IPS-15b (cell line): ENCODE results near the gene MCU.

ENCODE experiments used
- H3K27me3 ChIP-seq: one replicate; pipeline ENCODE4 v1.6.1; 2013; ENCODE audit warnings: low read length; ENCODE audit not compliant: control insufficient read depth, insufficient read depth
- H3K36me3 ChIP-seq: one replicate; pipeline ENCODE4 v1.6.1; 2013; ENCODE audit warnings: low read length; ENCODE audit not compliant: control insufficient read depth, insufficient read depth
- H3K4me1 ChIP-seq: one replicate; pipeline ENCODE4 v1.6.1; 2013; ENCODE audit warnings: mild to moderate bottlenecking, low read length; ENCODE audit not compliant: control insufficient read depth, insufficient read depth
- H3K4me3 ChIP-seq: one replicate; pipeline ENCODE4 v1.5.1; 2013; ENCODE audit warnings: low read depth, low read length
- H3K9ac ChIP-seq: one replicate; pipeline ENCODE4 v1.6.1; 2013; ENCODE audit warnings: low read depth, mild to moderate bottlenecking, low read length
- H3K9me3 ChIP-seq: one replicate; pipeline ENCODE4 v1.6.1; 2013; ENCODE audit warnings: mild to moderate bottlenecking, low read length; ENCODE audit not compliant: control insufficient read depth, insufficient read depth

MCU gene

GRCh38 chr10:72831696-72832409 lies 139.9 kb downstream of the MCU start:
- Histone ChIP-seq H3K4me1 (peaks cover 21% of the 10 kb centered on the region), H3K4me3 (no peak overlapping the region), H3K27me3 (no peaks in the 10 kb centered on the region), H3K9me3 (no peaks in the 10 kb centered on the region), H3K36me3 (no peaks in the 10 kb centered on the region), H3K9ac (no peak overlapping the region)

DNA sequence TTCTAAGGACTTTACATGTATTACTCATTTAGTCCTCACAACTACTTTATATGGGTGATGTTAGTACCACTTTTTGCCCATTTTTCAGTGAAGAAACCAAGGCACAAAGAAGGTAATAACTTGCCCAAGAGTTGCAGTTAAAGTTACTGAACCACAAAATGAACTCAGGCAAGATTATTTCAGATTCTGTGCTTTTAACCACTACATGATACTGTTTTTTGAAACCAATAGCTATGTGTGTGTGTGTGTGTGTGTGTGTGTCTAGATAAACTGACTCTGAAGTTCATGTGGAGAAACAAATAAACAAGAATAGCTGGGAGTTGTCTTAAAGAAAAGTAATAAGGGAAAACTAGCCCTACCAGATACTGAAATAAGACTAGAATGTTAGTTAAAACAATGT lies 140.8 kb downstream of the MCU start:
- no peaks in the 10 kb centered on the region for H3K9me3 ChIP-seq
- H3K4me1 ChIP-seq = peaks cover 15% of the 10 kb centered on the region
- no peaks in the 10 kb centered on the region for H3K27me3 ChIP-seq
- no peak overlapping the region for H3K4me3 ChIP-seq
- H3K9ac ChIP-seq = no peak overlapping the region
- no peaks in the 10 kb centered on the region for H3K36me3 ChIP-seq

DNA sequence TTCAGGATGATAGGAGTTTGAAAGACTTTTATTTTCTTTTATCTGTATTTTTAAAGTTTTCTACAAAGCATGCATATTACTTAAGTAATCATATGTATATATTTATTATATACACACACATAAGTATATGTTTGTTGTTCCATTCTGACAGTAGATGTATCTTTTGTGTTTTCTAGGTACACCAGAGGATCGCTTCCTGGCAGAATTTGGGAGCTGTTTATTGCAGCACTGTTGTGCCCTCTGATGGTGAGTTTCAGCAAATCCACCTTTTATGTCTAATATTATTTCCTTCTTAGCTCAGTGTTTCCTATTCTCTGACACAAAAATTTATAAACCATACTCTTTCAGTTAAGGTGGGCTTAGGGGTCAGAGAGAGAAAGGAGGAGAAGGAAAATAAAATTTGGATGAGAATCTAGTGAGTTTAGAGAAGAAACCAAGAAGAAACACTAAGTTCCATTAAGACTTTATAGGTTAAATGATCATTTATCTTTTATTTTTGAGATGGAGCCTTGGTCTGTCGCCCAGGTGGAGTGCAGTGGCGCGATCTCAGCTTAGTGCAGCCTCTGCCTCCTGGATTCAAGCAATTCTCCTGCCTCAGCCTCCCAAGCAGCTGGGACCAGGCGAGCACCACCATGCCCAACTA lies 142.4 kb downstream of the MCU start:
- Histone ChIP-seq H3K9ac (no peak overlapping the region), H3K4me3 (no peak overlapping the region), H3K9me3 (no peaks in the 10 kb centered on the region), H3K27me3 (no peaks in the 10 kb centered on the region), H3K36me3 (no peaks in the 10 kb centered on the region), H3K4me1 (peaks cover 5% of the 10 kb centered on the region)

DNA sequence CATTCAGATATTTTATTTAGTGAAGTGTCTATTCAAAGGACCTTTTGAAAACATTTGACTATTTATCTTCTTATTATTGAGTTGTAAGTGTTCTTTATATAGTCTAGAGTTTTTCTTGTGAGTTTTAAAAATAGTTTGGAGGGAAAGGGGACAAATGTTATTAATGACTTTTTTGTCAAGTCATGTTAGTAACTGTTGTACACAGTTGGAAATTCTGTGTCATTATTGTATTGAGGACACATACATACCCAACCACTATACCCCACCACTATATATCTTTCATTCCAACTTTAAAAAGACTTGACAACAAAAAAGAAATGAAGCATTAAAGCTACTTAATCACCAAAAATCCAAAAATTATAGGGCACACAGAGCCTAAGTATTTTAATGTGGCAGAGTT lies 148.4 kb downstream of the MCU start:
- H3K9ac ChIP-seq = no peak overlapping the region
- H3K9me3 ChIP-seq = no peaks in the 10 kb centered on the region
- H3K36me3 ChIP-seq = no peaks in the 10 kb centered on the region
- H3K27me3 ChIP-seq = no peaks in the 10 kb centered on the region
- H3K4me1 ChIP-seq = no peaks in the 10 kb centered on the region
- no peak overlapping the region for H3K4me3 ChIP-seq

GRCh38 chr10:72841487-72841886 lies 149.5 kb downstream of the MCU start:
- no peak overlapping the region for H3K9ac ChIP-seq
- no peak overlapping the region for H3K4me3 ChIP-seq
- H3K9me3 ChIP-seq = no peaks in the 10 kb centered on the region
- H3K4me1 ChIP-seq = no peaks in the 10 kb centered on the region
- H3K36me3 ChIP-seq = no peaks in the 10 kb centered on the region
- H3K27me3 ChIP-seq = no peaks in the 10 kb centered on the region

DNA sequence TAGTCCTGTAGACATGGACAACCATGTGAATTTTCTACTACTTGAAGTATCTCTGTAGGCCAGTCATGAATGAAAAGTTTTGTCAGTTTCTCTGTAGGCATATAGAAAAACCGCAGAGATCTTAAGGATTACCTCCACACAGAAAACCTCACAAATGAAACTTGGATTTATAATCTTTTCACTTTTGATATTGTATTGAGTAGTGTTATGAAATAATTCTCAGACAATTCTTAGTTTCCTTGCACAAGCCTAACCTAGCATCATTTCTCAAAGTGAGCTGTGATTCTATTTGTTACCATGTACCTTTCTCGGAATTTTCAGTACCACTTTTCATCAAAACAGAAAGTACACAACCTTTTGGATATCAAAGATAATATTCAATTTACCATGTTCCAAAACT lies 150.2 kb downstream of the MCU start:
- Histone ChIP-seq H3K9ac (no peak overlapping the region), H3K27me3 (no peaks in the 10 kb centered on the region), H3K9me3 (no peaks in the 10 kb centered on the region), H3K4me3 (no peak overlapping the region), H3K4me1 (no peaks in the 10 kb centered on the region), H3K36me3 (no peaks in the 10 kb centered on the region)

- Histone ChIP-seq H3K9me3 (peaks cover 3% of the 10 kb centered on the region), H3K4me1 (no peaks in the 10 kb centered on the region), H3K36me3 (no peaks in the 10 kb centered on the region), H3K9ac (no peak overlapping the region), H3K27me3 (no peaks in the 10 kb centered on the region), H3K4me3 (no peak overlapping the region)
Measured at GRCh38 chr10:72846238-72846637, 154.3 kb downstream of the MCU start.

DNA sequence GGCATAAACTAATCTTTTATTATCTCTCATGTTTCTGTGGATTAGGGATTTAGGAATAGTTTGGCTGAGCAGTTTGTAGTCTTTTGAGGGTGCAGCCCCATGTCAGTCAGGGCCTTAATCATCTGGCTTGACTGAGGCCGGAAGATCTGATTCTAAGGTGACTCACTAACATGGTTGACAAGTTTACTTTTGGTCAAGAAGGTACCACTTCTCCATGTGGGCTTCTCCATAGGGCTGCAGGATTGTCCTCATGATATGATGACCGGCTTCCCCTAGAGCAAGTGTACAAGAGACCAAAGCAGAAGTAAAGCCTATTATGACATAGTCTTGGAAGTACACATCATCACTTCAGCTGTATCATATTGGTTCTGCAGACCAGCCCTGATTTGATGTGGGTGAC lies 155.7 kb downstream of the MCU start:
- no peaks in the 10 kb centered on the region for H3K36me3 ChIP-seq
- H3K4me1 ChIP-seq = no peaks in the 10 kb centered on the region
- no peak overlapping the region for H3K9ac ChIP-seq
- no peak overlapping the region for H3K4me3 ChIP-seq
- peaks cover 3% of the 10 kb centered on the region for H3K9me3 ChIP-seq
- no peaks in the 10 kb centered on the region for H3K27me3 ChIP-seq

DNA sequence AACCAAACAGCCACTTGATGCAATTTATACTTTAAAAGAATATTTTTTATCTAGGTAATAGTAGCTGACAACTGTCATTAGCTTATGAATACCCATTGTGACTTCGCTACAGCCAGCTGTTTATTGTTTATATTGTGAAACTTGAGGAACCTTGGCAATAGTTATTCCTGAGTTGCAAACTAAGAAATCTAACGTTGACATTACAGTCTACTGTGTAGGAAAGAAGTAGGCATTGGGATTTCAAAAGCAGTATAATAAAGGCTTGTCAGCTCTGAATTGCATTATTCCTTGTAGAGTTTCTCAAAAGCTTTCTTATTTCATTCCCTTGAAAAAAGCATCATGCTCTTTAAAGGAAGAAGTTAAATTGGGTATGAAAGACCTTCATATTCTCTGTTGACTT lies 158.9 kb downstream of the MCU start:
- Histone ChIP-seq H3K9me3 (peaks cover 3% of the 10 kb centered on the region), H3K4me1 (no peaks in the 10 kb centered on the region)

GRCh38 chr10:72851509-72851908 lies 159.6 kb downstream of the MCU start:
- H3K27me3 ChIP-seq = no peaks in the 10 kb centered on the region
- H3K9me3 ChIP-seq = peaks cover 3% of the 10 kb centered on the region
- no peaks in the 10 kb centered on the region for H3K4me1 ChIP-seq
- no peaks in the 10 kb centered on the region for H3K36me3 ChIP-seq
- H3K4me3 ChIP-seq = no peak overlapping the region
- H3K9ac ChIP-seq = no peak overlapping the region

More for the DNA sequence above, 158.9 kb downstream of the MCU start:
- Histone ChIP-seq H3K9ac (no peak overlapping the region), H3K27me3 (no peaks in the 10 kb centered on the region), H3K4me3 (no peak overlapping the region), H3K36me3 (no peaks in the 10 kb centered on the region)

DNA sequence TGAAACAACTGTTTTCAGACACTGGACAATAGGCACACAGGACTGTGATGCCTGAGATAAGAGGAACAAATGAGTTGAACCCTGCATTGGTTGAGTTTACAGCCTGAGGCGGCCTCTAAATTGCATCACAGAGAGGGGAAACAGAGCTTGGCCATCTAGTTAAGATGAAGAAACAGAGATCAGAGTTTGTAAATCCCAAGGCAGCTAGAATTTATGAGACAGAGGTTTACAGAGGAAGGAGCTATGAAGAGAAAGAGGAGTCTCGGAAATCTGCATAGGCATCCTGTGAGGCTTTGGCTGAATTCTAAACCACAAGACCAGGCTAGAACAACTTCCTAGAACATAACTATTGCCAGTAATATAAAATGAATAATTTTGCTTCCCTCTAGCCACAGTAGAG lies 160.6 kb downstream of the MCU start:
- Histone ChIP-seq H3K9me3 (peaks cover 3% of the 10 kb centered on the region), H3K4me3 (no peak overlapping the region), H3K4me1 (no peaks in the 10 kb centered on the region), H3K9ac (no peak overlapping the region), H3K27me3 (no peaks in the 10 kb centered on the region), H3K36me3 (no peaks in the 10 kb centered on the region)

GRCh38 chr10:72855129-72855528 lies 163.2 kb downstream of the MCU start:
- peaks cover 3% of the 10 kb centered on the region for H3K9me3 ChIP-seq
- H3K36me3 ChIP-seq = no peaks in the 10 kb centered on the region
- H3K9ac ChIP-seq = no peak overlapping the region
- no peaks in the 10 kb centered on the region for H3K4me1 ChIP-seq
- H3K27me3 ChIP-seq = no peaks in the 10 kb centered on the region
- no peak overlapping the region for H3K4me3 ChIP-seq
